Astrocyte (in vitro differentiated cells and primary cell): ENCODE data around the gene INAFM2. TPM values are rescaled to one million over a fixed set of nuclear protein-coding genes. Genes with fewer than 3 reads are reported as not detected.

Experiments
- DNase-seq: peaks from one replicate; pipeline ENCODE4 v3.0.0-alpha.2; 2010; ENCODE audit warnings: low read depth
- FAIRE-seq: peaks from 2 replicates; lab custom pipeline; 2011; peaks lifted over from hg19 to GRCh38; lab: Jason Lieb, UNC
- H2AFZ ChIP-seq: 2 replicates; pipeline ENCODE4 v1.6.0; 2012; ENCODE audit warnings: low read depth, low read length, inconsistent platforms
- H3K27ac ChIP-seq: 2 replicates; pipeline ENCODE4 v1.5.1; 2011; ENCODE audit warnings: low read depth, low read length, inconsistent platforms
- H3K27me3 ChIP-seq: 2 replicates; pipeline ENCODE4 v1.6.0; 2011; ENCODE audit warnings: low read length, inconsistent platforms; ENCODE audit not compliant: insufficient read depth
- H3K36me3 ChIP-seq: 2 replicates; pipeline ENCODE4 v1.5.1; 2011; ENCODE audit warnings: low read length, inconsistent platforms; ENCODE audit not compliant: insufficient read depth
- H3K4me1 ChIP-seq: 2 replicates; pipeline ENCODE4 v1.5.1; 2011; ENCODE audit warnings: low read length, inconsistent platforms; ENCODE audit not compliant: insufficient read depth
- H3K4me2 ChIP-seq: 2 replicates; pipeline ENCODE4 v1.6.0; 2012; ENCODE audit warnings: low read length, inconsistent platforms
- H3K4me3 ChIP-seq: 2 replicates; pipeline ENCODE4 v1.5.1; 2011; ENCODE audit warnings: low read depth, mild to moderate bottlenecking, low read length, inconsistent platforms; ENCODE audit not compliant: insufficient read depth
- H3K79me2 ChIP-seq: 2 replicates; pipeline ENCODE4 v1.6.0; 2012; ENCODE audit warnings: mild to moderate bottlenecking, low read length, inconsistent platforms; ENCODE audit not compliant: insufficient read depth
- H3K9ac ChIP-seq: 2 replicates; pipeline ENCODE4 v1.6.0; 2012; ENCODE audit warnings: mild to moderate bottlenecking, low read length, inconsistent platforms
- H3K9me3 ChIP-seq: 2 replicates; pipeline ENCODE4 v1.5.1; 2012; ENCODE audit warnings: low read depth, mild to moderate bottlenecking, low read length, inconsistent platforms; ENCODE audit not compliant: insufficient read depth
- H4K20me1 ChIP-seq: 2 replicates; pipeline ENCODE4 v1.6.0; 2012; ENCODE audit warnings: low read length, inconsistent platforms; ENCODE audit not compliant: insufficient read depth
- H3K27ac Mint-ChIP-seq: one replicate; pipeline ENCODE4 v1.8.0; 2021; ENCODE audit warnings: mild to moderate bottlenecking, mixed read lengths; ENCODE audit not compliant: unreplicated experiment
- H3K27me3 Mint-ChIP-seq: one replicate; pipeline ENCODE4 v1.8.0; 2021; ENCODE audit warnings: low read depth, mixed read lengths; ENCODE audit not compliant: unreplicated experiment
- H3K36me3 Mint-ChIP-seq: one replicate; pipeline ENCODE4 v1.8.0; 2021; ENCODE audit warnings: low read depth, mixed read lengths; ENCODE audit not compliant: unreplicated experiment
- H3K4me1 Mint-ChIP-seq: one replicate; pipeline ENCODE4 v1.8.0; 2021; ENCODE audit warnings: low read depth, mixed read lengths; ENCODE audit not compliant: unreplicated experiment
- H3K4me3 Mint-ChIP-seq: one replicate; pipeline ENCODE4 v1.8.0; 2021; ENCODE audit warnings: mild to moderate bottlenecking, moderate library complexity, mixed read lengths; ENCODE audit not compliant: unreplicated experiment
- H3K9me3 Mint-ChIP-seq: one replicate; pipeline ENCODE4 v1.8.0; 2021; ENCODE audit warnings: mild to moderate bottlenecking, mixed read lengths; ENCODE audit not compliant: unreplicated experiment
- EZH2 ChIP-seq: IDR thresholded peaks from 2 replicates; pipeline ENCODE4 v1.6.1; 2012; ENCODE audit warnings: mild to moderate bottlenecking, low read length, inconsistent platforms; ENCODE audit not compliant: insufficient read depth
- total RNA-seq: library from RNA; stranded (reverse); gene quantifications from 2 replicates; pipeline ENCODE4 v1.2.1, GENCODE V29; 2021
- TF ChIP-seq, protein P1 (sequence below): IDR thresholded peaks from 2 replicates; pipeline ENCODE4 v1.5.1; 2011; ENCODE audit warnings: low read depth, mild to moderate bottlenecking, inconsistent platforms, low read length, moderate library complexity; ENCODE audit not compliant: insufficient read depth

The INAFM2 gene
- total RNA-seq, 1 donor from 2014 or later = 41.2 TPM

DNA sequence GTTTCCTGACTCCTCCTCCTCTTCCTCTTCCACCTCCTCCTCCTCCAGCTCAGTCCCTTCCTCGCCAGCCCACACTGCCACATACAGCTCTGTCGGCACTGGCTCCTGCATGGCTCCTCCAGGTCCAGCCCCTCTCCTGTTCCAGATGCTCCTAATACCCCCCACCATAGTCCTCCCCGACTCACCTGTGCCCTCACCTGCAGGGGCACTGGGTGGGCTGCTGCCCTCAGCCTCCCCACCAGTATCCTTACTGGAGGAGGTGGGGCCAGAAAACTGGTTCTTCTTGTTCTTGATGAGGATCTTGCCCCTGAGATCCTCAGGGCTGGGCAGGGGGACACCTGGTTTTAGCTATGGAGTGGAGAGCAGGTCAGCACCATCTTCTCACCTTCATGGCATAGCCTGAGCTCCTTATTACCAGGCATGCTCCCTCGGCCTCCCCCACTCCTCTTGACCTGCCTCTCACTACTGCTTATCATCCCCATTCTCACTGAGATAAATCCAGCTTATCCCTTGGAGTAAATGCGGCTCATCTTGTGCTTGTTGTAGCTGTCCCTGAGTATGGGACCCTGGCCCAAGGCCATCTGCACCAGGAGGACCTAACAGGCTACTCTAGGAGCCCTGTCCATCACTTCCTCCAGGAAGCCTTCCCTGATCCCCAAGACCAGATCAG, 26.8 kb upstream of the INAFM2 start:
- H3K27me3 ChIP-seq = peaks cover 13% of the 10 kb centered on the region
- TF ChIP-seq, protein P1, sequence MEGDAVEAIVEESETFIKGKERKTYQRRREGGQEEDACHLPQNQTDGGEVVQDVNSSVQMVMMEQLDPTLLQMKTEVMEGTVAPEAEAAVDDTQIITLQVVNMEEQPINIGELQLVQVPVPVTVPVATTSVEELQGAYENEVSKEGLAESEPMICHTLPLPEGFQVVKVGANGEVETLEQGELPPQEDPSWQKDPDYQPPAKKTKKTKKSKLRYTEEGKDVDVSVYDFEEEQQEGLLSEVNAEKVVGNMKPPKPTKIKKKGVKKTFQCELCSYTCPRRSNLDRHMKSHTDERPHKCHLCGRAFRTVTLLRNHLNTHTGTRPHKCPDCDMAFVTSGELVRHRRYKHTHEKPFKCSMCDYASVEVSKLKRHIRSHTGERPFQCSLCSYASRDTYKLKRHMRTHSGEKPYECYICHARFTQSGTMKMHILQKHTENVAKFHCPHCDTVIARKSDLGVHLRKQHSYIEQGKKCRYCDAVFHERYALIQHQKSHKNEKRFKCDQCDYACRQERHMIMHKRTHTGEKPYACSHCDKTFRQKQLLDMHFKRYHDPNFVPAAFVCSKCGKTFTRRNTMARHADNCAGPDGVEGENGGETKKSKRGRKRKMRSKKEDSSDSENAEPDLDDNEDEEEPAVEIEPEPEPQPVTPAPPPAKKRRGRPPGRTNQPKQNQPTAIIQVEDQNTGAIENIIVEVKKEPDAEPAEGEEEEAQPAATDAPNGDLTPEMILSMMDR = no peak
- no peak for TF ChIP-seq EZH2
- H3K27me3 Mint-ChIP-seq = peaks cover 68% of the 10 kb centered on the region
- no peak overlapping the region for H3K27ac ChIP-seq
- no peak overlapping the region for H3K9ac ChIP-seq
- no peaks in the 10 kb centered on the region for H3K4me1 Mint-ChIP-seq
- H3K79me2 ChIP-seq = no peaks in the 10 kb centered on the region
- H3K9me3 ChIP-seq = peaks cover 4% of the 10 kb centered on the region
- peaks cover 3% of the 10 kb centered on the region for H3K36me3 Mint-ChIP-seq
- no peak overlapping the region for H3K27ac Mint-ChIP-seq
- no peak overlapping the region for H3K4me2 ChIP-seq
- peaks cover 6% of the 10 kb centered on the region for H3K9me3 Mint-ChIP-seq
- no peak overlapping the region for H2AFZ ChIP-seq
- H4K20me1 ChIP-seq = no peaks in the 10 kb centered on the region
- FAIRE-seq (no peak), DNase-seq (no peak)
- H3K4me1 ChIP-seq = no peaks in the 10 kb centered on the region
- H3K36me3 ChIP-seq = no peaks in the 10 kb centered on the region
- H3K4me3 Mint-ChIP-seq = peak overlapping the region; percentile 54
- no peak overlapping the region for H3K4me3 ChIP-seq

DNA sequence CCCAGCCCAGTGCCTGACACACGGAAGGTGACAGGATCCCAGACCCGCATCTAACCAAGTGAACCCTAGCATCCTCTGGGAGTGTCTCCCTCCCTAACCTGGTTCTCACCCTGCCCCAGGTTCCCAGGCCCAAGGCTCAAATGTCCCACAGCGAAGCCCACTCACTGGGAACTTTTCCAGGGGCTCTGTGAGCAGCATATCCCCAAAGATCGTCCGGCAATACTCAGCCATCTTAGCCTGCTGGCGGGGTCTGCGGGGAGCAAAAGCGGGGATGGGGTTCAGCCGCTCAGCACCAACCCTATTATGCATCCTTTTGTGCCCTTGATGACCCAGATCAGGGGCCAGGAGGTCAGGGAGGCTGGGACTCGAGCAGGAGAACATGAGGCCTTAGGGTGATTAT, 26.1 kb upstream of the INAFM2 start:
- no peak for FAIRE-seq

More for the DNA sequence above, 26.1 kb upstream of the INAFM2 start:
- TF ChIP-seq, protein P1 = no peak
- TF ChIP-seq EZH2 = no peak
- Mint-ChIP-seq H3K27me3 (peaks cover 61% of the 10 kb centered on the region), H3K36me3 (peaks cover 3% of the 10 kb centered on the region), H3K9me3 (peaks cover 6% of the 10 kb centered on the region), H3K4me3 (no peak overlapping the region), H3K27ac (no peak overlapping the region), H3K4me1 (no peaks in the 10 kb centered on the region)
- H3K4me2 ChIP-seq = no peak overlapping the region
- H3K9me3 ChIP-seq = peaks cover 4% of the 10 kb centered on the region
- H3K4me1 ChIP-seq = no peaks in the 10 kb centered on the region
- DNase-seq = no peak
- H3K9ac ChIP-seq = no peak overlapping the region
- H3K27ac ChIP-seq = no peak overlapping the region
- no peaks in the 10 kb centered on the region for H4K20me1 ChIP-seq
- peaks cover 6% of the 10 kb centered on the region for H3K27me3 ChIP-seq
- H3K36me3 ChIP-seq = no peaks in the 10 kb centered on the region
- H3K79me2 ChIP-seq = no peaks in the 10 kb centered on the region
- H3K4me3 ChIP-seq = no peak overlapping the region
- H2AFZ ChIP-seq = no peak overlapping the region
